ENCODE measurements around the gene NRGN.
"Not testable (repeated sequence)": the region's sequence is repeated elsewhere in the genome, so short reads cannot be mapped to it uniquely, and the experiment has no call there.

Gene NRGN

DNA sequence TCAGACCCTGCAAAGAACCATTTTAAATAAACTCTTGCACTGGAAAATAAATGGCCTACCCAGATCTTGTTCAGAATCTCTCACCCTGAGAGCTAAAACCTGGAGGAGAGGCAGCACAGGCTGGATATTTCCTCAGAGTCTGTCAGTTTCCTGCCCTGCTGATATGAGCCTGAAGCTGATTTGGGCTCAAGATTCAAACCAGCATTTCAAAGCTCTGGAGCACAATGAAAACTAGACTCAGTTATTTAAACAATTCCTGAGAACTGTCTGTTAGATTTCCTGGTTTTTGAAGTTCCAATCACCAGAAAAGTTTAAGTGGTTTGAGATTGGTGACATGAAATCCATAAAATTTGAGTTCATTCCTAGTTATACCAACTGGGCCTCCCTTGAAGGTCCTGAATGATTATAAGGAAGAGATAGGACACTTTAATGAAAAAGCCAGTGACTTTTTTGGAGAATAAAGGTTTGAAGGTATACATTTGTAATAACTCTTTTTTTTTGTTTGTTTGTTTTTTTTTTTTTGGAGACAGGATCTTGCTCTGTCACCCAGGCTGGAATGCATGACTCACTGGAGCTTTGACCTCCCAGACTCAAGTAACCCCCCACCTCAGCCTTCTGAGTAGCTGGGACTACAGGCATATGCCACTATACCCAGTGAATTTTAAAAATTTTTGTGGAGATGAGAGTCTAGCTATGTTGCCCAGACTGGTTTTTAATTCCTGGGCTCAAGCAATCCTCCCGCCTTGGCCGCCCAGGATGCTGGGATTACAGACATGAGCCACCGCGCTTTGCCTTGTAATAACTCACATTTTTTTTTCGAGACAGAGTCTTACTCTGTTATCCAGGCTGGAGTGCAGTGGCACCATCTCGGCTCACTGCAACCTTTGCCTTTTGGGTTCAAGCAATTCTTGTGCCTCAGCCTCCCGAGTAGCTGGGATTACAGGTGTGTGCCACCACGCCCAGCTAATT is 30.3 kb downstream of the NRGN start:
- no peak overlapping the region for H3K27ac ChIP-seq
- POLR2A ChIA-PET (ENCODE audit: low non-redundant PET): no interaction called here
- CTCF ChIA-PET: interaction anchor here (0.7 to 0.9 kb wide), 3 partner anchors 31 to 355 kb away, joined by 4 read pairs; no protein-coding TSS in a partner anchor
- TF ChIP-seq CTCF (conservative IDR thresholded peaks at IDR 0.05; ENCODE audit: low read depth): no peak
- no peak for DNase-seq (ENCODE audit: low spot score)

DNA sequence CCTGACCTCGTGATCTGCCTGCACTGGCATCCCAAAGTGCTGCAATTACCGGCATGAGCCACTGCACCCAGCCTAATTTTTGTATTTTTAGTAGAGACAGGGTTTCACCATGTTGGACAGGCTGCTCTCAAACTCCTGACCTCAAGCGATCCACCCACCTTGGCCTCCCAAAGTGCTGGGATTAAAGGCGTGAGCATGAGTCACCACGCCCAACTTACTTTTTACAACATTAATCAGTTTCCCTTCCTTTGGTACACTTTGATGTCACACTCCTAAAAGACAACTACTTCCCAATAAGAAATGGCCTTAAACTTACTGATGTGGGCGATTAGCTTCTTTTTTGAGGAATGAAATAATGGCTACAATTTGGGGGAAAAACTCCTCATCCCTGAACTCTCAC is 31.2 kb downstream of the NRGN start:
- CTCF ChIA-PET: interaction anchor here (0.6 to 0.7 kb wide), 3 partner anchors 32 to 575 kb away, joined by 4 read pairs; no protein-coding TSS in a partner anchor
- H3K27ac ChIP-seq: not testable (repeated sequence)

GRCh38 chr11:124776865-124777645 is 37.3 kb downstream of the NRGN start:
- no peak for TF ChIP-seq CTCF (conservative IDR thresholded peaks at IDR 0.05; ENCODE audit: low read depth)
- ChIA-PET CTCF (no interaction called here), POLR2A (ENCODE audit: low non-redundant PET) (no interaction called here)
- no peak overlapping the region for H3K27ac ChIP-seq
- DNase-seq (ENCODE audit: low spot score): no peak

More for the DNA sequence above, 31.2 kb downstream of the NRGN start:
- DNase-seq (ENCODE audit: low spot score); POLR2A ChIA-PET (ENCODE audit: low non-redundant PET): not testable (repeated sequence)

DNA sequence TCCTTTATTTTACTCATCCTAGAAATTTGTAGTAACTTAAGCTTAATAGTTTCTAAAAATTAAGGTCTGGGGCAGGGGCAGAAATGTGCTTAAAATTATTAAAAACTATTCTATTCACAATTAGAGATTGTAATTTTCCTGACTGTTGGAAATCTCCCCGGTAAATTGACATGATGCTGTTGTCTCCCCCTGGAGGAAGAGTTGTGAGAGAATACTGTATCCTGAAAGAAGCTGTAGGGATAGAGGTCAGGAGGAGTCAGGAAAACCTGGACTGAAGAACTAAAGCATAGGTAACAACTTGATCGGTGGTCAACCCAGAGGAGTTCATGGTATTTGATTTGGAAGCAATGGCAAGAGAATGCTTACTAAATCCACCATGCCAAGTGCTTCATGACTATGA is 38.5 kb downstream of the NRGN start:
- POLR2A ChIA-PET (ENCODE audit: low non-redundant PET): no interaction called here

GRCh38 chr11:124779568-124779967 is 39.8 kb downstream of the NRGN start:
- CTCF ChIA-PET: interaction anchor here (1.5 kb wide), 1 partner anchor 16 kb away, joined by 10 read pairs; no protein-coding TSS in a partner anchor
- DNase-seq (ENCODE audit: low spot score): no peak
- POLR2A ChIA-PET (ENCODE audit: low non-redundant PET): no interaction called here
- TF ChIP-seq CTCF (conservative IDR thresholded peaks at IDR 0.05; ENCODE audit: low read depth): no peak
- no peak overlapping the region for H3K27ac ChIP-seq

More for the DNA sequence above, 38.5 kb downstream of the NRGN start:
- CTCF ChIA-PET: interaction anchor here (0.5 to 1.5 kb wide), 5 partner anchors 12 to 1430 kb away, joined by 3 to 10 read pairs (median 3); no protein-coding TSS in a partner anchor
- no peak for TF ChIP-seq CTCF (conservative IDR thresholded peaks at IDR 0.05; ENCODE audit: low read depth)
- no peak for DNase-seq (ENCODE audit: low spot score)
- H3K27ac ChIP-seq: no peak overlapping the region

DNA sequence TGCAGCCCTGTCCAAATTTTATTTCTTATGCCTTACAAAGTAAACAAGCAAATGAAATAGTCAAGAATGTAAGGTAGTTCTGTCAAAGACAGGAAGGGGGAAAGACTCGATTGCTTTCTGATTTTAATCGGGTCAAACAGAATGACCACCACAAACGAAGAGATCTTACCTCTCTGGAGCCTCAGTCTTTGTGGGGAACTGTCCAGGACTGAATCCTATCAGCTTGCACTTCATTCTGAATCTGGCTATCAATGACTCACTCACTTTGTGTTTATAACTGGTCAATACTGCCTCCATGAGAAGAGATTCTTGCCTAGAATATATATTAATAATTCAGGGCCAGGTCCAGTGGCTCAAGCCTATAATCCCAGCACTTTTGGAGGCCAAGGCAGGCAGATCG is 43.3 kb downstream of the NRGN start:
- DNase-seq (ENCODE audit: low spot score): no peak
- TF ChIP-seq CTCF (conservative IDR thresholded peaks at IDR 0.05; ENCODE audit: low read depth): no peak
- ChIA-PET CTCF (interaction anchor here (0.8 to 1.4 kb wide), 2 partner anchors 11 to 42 kb away, joined by 3 to 4 read pairs; no protein-coding TSS in a partner anchor), POLR2A (ENCODE audit: low non-redundant PET) (no interaction called here)
- H3K27ac ChIP-seq: no peak overlapping the region
